HEK293 (cell line): ENCODE results near the gene PRDX2.
A peak's percentile ranks its signal among the peaks of the same experiment; 100 is the strongest.

Experiments
- BCL11A ChIP-seq: fragments of 450-650 bp; formaldehyde crosslinking; IDR thresholded peaks from 2 replicates; pipeline ENCODE4 v1.5.1; 2016; ENCODE audit warnings: low read depth, missing biosample characterization, missing genetic modification characterization
- EGR2 ChIP-seq: fragments of 450-650 bp; formaldehyde crosslinking; IDR thresholded peaks from 2 replicates; pipeline ENCODE4 v1.5.1; 2016; ENCODE audit warnings: low read depth, missing biosample characterization, missing genetic modification characterization
- GLI4 ChIP-seq: fragments of 450-650 bp; formaldehyde crosslinking; IDR thresholded peaks from 2 replicates; pipeline ENCODE4 v1.5.1; 2016; ENCODE audit warnings: missing biosample characterization, missing genetic modification characterization
- YY2 ChIP-seq: fragments of 450-650 bp; formaldehyde crosslinking; IDR thresholded peaks from 2 replicates; pipeline ENCODE4 v1.5.1; 2016; ENCODE audit warnings: missing biosample characterization, missing genetic modification characterization
- ZBTB20 ChIP-seq: fragments of 450-650 bp; formaldehyde crosslinking; IDR thresholded peaks from 2 replicates; pipeline ENCODE4 v1.5.1; 2016; ENCODE audit warnings: missing biosample characterization, missing genetic modification characterization
- ZNF121 ChIP-seq: fragments of 450-650 bp; formaldehyde crosslinking; IDR thresholded peaks from 2 replicates; pipeline ENCODE4 v1.5.1; 2016; ENCODE audit warnings: missing biosample characterization, missing genetic modification characterization
- ZNF214 ChIP-seq: fragments of 450-650 bp; formaldehyde crosslinking; IDR thresholded peaks from 2 replicates; pipeline ENCODE4 v1.5.1; 2017; ENCODE audit warnings: missing biosample characterization, mild to moderate bottlenecking, missing genetic modification characterization, borderline replicate concordance
- ZNF830 ChIP-seq: fragments of 450-650 bp; IDR thresholded peaks from 2 replicates; pipeline ENCODE4 v1.5.0; 2018; ENCODE audit warnings: missing biosample characterization, missing genetic modification characterization, low read depth, mild to moderate bottlenecking, moderate library complexity
- TF ChIP-seq, protein P1 (sequence below): fragments of 450-650 bp; formaldehyde crosslinking; IDR thresholded peaks from 2 replicates; pipeline ENCODE4 v1.5.1; 2016; ENCODE audit warnings: missing biosample characterization, missing genetic modification characterization
- TF ChIP-seq, protein P2 (sequence below): fragments of 450-650 bp; formaldehyde crosslinking; IDR thresholded peaks from 2 replicates; pipeline ENCODE4 v1.5.1; 2016; ENCODE audit warnings: missing biosample characterization, missing genetic modification characterization
- TF ChIP-seq, protein P3 (sequence below): fragments of 450-650 bp; formaldehyde crosslinking; IDR thresholded peaks from 2 replicates; pipeline ENCODE4 v1.5.1; 2016; ENCODE audit warnings: missing biosample characterization, missing genetic modification characterization
- TF ChIP-seq, protein P4 (sequence below): fragments of 450-650 bp; formaldehyde crosslinking; IDR thresholded peaks from 2 replicates; pipeline ENCODE4 v1.5.1; 2016; ENCODE audit warnings: missing biosample characterization, missing genetic modification characterization
- TF ChIP-seq, protein P5 (sequence below): fragments of 450-650 bp; formaldehyde crosslinking; IDR thresholded peaks from 2 replicates; pipeline ENCODE4 v1.5.1; 2016; ENCODE audit warnings: missing biosample characterization, missing genetic modification characterization
- TF ChIP-seq, protein P6 (sequence below): fragments of 450-650 bp; formaldehyde crosslinking; IDR thresholded peaks from 2 replicates; pipeline ENCODE4 v1.5.1; 2016; ENCODE audit warnings: missing biosample characterization, missing genetic modification characterization, low read depth

DNA sequence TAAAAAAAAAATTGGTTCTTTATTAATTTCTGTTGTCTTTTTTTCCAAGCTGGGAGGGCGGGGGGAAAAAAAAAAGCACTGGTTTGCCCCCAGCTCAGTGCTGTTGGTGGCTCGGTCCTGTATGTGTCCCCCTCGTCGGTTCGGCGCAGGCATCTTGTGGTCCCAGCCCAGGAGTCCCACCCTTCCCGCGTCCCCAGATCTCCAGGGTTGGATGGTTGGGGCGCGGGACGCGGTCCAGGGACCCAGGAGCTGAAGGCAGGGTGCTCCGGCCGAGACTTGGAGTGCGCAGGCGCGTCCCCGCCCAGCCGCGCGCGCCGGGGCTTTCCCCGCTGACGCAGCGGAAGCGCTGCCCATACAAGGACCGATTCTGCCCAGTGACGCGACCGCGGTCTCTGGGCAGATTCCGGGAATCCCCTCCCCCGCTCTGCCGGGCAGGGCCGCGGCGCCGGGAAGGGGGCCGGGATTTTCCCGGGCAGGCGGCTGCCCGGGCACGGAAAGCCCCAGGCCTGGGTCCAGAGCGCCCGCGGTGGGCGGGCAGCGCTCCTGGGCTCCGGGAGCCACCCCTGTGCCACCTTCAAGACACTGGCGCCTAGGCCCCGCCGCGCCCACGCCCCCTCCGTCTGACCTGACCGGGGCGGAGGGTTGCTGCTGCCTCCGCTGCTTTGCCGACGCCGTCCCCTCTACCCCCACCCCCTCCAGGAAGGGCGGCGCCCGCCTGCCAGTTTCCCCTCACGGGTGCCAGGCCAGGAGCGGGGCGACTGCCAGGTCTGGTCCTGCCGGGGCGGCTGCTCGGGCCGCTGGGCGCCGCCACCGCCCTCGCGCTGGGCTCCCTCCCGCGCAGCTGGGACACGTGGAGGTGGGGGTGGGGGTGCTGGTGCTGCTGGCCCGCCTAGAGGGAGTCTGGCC, 8.1 kb downstream of the PRDX2 start:
- TF ChIP-seq, protein P1, sequence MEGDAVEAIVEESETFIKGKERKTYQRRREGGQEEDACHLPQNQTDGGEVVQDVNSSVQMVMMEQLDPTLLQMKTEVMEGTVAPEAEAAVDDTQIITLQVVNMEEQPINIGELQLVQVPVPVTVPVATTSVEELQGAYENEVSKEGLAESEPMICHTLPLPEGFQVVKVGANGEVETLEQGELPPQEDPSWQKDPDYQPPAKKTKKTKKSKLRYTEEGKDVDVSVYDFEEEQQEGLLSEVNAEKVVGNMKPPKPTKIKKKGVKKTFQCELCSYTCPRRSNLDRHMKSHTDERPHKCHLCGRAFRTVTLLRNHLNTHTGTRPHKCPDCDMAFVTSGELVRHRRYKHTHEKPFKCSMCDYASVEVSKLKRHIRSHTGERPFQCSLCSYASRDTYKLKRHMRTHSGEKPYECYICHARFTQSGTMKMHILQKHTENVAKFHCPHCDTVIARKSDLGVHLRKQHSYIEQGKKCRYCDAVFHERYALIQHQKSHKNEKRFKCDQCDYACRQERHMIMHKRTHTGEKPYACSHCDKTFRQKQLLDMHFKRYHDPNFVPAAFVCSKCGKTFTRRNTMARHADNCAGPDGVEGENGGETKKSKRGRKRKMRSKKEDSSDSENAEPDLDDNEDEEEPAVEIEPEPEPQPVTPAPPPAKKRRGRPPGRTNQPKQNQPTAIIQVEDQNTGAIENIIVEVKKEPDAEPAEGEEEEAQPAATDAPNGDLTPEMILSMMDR (tag by site-specific recombination): peak; percentile 34; the same call in 1 of the 2 replicates
- TF ChIP-seq ZNF121 (no peak), YY2 (tag by site-specific recombination) (no peak), GLI4 (no peak), ZBTB20 (tag by site-specific recombination) (peak; percentile 97), BCL11A (tag by site-specific recombination) (no peak), ZNF830 (tag by site-specific recombination) (no peak), ZNF214 (no peak), EGR2 (tag by site-specific recombination) (peak; percentile 86; the same call in 1 of the 2 replicates)
- TF ChIP-seq, protein P2, sequence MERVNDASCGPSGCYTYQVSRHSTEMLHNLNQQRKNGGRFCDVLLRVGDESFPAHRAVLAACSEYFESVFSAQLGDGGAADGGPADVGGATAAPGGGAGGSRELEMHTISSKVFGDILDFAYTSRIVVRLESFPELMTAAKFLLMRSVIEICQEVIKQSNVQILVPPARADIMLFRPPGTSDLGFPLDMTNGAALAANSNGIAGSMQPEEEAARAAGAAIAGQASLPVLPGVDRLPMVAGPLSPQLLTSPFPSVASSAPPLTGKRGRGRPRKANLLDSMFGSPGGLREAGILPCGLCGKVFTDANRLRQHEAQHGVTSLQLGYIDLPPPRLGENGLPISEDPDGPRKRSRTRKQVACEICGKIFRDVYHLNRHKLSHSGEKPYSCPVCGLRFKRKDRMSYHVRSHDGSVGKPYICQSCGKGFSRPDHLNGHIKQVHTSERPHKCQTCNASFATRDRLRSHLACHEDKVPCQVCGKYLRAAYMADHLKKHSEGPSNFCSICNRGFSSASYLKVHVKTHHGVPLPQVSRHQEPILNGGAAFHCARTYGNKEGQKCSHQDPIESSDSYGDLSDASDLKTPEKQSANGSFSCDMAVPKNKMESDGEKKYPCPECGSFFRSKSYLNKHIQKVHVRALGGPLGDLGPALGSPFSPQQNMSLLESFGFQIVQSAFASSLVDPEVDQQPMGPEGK (tag by site-specific recombination): peak; percentile 31
- TF ChIP-seq, protein P3, sequence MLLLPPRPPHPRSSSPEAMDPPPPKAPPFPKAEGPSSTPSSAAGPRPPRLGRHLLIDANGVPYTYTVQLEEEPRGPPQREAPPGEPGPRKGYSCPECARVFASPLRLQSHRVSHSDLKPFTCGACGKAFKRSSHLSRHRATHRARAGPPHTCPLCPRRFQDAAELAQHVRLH (tag by site-specific recombination): no peak
- TF ChIP-seq, protein P4, sequence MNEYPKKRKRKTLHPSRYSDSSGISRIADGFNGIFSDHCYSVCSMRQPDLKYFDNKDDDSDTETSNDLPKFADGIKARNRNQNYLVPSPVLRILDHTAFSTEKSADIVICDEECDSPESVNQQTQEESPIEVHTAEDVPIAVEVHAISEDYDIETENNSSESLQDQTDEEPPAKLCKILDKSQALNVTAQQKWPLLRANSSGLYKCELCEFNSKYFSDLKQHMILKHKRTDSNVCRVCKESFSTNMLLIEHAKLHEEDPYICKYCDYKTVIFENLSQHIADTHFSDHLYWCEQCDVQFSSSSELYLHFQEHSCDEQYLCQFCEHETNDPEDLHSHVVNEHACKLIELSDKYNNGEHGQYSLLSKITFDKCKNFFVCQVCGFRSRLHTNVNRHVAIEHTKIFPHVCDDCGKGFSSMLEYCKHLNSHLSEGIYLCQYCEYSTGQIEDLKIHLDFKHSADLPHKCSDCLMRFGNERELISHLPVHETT (tag by site-specific recombination): no peak
- TF ChIP-seq, protein P5, sequence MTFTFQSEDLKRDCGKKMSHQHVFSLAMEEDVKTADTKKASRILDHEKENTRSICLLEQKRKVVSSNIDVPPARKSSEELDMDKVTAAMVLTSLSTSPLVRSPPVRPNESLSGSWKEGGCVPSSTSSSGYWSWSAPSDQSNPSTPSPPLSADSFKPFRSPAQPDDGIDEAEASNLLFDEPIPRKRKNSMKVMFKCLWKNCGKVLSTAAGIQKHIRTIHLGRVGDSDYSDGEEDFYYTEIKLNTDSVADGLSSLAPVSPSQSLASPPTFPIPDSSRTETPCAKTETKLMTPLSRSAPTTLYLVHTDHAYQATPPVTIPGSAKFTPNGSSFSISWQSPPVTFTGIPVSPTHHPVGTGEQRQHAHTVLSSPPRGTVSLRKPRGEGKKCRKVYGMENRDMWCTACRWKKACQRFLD (tag by site-specific recombination): no peak
- TF ChIP-seq, protein P6, sequence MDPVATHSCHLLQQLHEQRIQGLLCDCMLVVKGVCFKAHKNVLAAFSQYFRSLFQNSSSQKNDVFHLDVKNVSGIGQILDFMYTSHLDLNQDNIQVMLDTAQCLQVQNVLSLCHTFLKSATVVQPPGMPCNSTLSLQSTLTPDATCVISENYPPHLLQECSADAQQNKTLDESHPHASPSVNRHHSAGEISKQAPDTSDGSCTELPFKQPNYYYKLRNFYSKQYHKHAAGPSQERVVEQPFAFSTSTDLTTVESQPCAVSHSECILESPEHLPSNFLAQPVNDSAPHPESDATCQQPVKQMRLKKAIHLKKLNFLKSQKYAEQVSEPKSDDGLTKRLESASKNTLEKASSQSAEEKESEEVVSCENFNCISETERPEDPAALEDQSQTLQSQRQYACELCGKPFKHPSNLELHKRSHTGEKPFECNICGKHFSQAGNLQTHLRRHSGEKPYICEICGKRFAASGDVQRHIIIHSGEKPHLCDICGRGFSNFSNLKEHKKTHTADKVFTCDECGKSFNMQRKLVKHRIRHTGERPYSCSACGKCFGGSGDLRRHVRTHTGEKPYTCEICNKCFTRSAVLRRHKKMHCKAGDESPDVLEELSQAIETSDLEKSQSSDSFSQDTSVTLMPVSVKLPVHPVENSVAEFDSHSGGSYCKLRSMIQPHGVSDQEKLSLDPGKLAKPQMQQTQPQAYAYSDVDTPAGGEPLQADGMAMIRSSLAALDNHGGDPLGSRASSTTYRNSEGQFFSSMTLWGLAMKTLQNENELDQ: no peak
